Progenitor cell of endocrine pancreas (in vitro differentiated cells): Measurements from ENCODE around the gene BTNL3. TPM values are rescaled to one million over a fixed set of nuclear protein-coding genes. Genes with fewer than 3 reads are reported as not detected.

Source experiments
- DNase-seq: peaks from one replicate; pipeline ENCODE4 v3.0.0; 2021; ENCODE audit warnings: low spot score; ENCODE audit not compliant: unreplicated experiment
- H3K27ac Mint-ChIP-seq: 2 replicates; pipeline ENCODE4 v1.8.0; 2021; ENCODE audit warnings: mild to moderate bottlenecking, moderate library complexity, mixed read lengths
- H3K27me3 Mint-ChIP-seq: 2 replicates; pipeline ENCODE4 v1.8.0; 2021; ENCODE audit warnings: mixed read lengths
- H3K36me3 Mint-ChIP-seq: 2 replicates; pipeline ENCODE4 v1.8.0; 2022; ENCODE audit warnings: mixed read lengths; ENCODE audit not compliant: insufficient read depth
- H3K4me1 Mint-ChIP-seq: 2 replicates; pipeline ENCODE4 v1.8.0; 2021; ENCODE audit warnings: low read depth, mixed read lengths
- H3K4me3 Mint-ChIP-seq: 2 replicates; pipeline ENCODE4 v1.8.0; 2021; ENCODE audit warnings: low read depth, mild to moderate bottlenecking, moderate library complexity, mixed read lengths
- H3K9me3 Mint-ChIP-seq: 2 replicates; pipeline ENCODE4 v1.8.0; 2021; ENCODE audit warnings: low read depth, mixed read lengths
- CTCF ChIP-seq: fragments of 200-600 bp; sonication (generic); IDR thresholded peaks from one replicate; pipeline ENCODE4 v1.5.0; 2021; ENCODE audit warnings: antibody characterized with exemption, mild to moderate bottlenecking; ENCODE audit not compliant: unreplicated experiment
- total RNA-seq: library from RNA; stranded (reverse); gene quantifications from 2 replicates; pipeline ENCODE4 v1.2.1, GENCODE V29; 2021

BTNL3 gene
- total RNA-seq, 1 donor from 2014 or later = not detected

- Mint-ChIP-seq H3K9me3 (no peaks in the 10 kb centered on the region), H3K27me3 (peaks cover 55% of the 10 kb centered on the region), H3K4me3 (no peak overlapping the region), H3K4me1 (no peaks in the 10 kb centered on the region), H3K27ac (no peak overlapping the region), H3K36me3 (no peaks in the 10 kb centered on the region)
- no peak for TF ChIP-seq CTCF
- DNase-seq = no peak
These were observed 51.9 kb downstream of the BTNL3 start for GRCh38 chr5:181040631-181040945.

GRCh38 chr5:181041043-181041442 lies 52.4 kb downstream of the BTNL3 start:
- Mint-ChIP-seq H3K9me3 (no peaks in the 10 kb centered on the region), H3K4me1 (no peaks in the 10 kb centered on the region), H3K27me3 (peaks cover 51% of the 10 kb centered on the region), H3K27ac (no peak overlapping the region), H3K36me3 (no peaks in the 10 kb centered on the region), H3K4me3 (no peak overlapping the region)
- no peak for DNase-seq
- TF ChIP-seq CTCF = no peak

DNA sequence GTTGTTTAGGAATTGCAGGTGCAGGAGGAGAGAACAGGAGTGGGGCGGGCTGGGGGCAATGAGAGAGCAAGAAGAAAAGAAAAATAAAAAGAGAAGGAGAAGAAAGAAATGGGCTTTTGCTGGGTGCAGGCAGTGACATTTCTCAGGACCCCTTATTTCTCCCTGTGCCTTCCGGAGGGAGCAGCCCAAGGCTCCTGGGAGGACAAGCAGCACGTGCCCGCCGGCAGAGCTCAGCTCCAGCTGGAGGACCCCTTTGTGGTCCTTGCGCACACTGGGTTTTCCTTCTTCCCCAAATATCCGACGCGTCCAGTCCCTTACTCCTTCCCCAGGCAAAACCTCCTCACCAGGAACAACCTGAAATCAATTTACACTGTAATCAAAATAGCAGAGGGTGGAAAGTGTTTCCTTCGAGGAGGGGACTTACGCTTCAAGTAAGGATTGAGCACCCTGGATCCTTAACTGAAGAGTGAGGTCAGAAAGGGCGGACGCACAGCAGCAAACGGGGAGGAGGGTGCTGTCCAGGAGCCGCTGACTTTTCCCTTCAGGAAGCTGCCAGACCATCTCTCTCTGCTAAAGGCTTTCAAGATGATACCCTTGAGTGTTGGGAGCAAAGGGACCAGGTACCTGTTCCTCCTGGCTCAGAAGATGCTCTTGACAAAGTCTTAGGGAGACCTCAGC lies 53.5 kb downstream of the BTNL3 start:
- DNase-seq = no peak
- H3K4me1 Mint-ChIP-seq = no peaks in the 10 kb centered on the region
- H3K27ac Mint-ChIP-seq = no peak overlapping the region
- no peaks in the 10 kb centered on the region for H3K9me3 Mint-ChIP-seq
- H3K36me3 Mint-ChIP-seq = no peaks in the 10 kb centered on the region
- H3K4me3 Mint-ChIP-seq = no peak overlapping the region
- TF ChIP-seq CTCF = no peak
- H3K27me3 Mint-ChIP-seq = peaks cover 43% of the 10 kb centered on the region

DNA sequence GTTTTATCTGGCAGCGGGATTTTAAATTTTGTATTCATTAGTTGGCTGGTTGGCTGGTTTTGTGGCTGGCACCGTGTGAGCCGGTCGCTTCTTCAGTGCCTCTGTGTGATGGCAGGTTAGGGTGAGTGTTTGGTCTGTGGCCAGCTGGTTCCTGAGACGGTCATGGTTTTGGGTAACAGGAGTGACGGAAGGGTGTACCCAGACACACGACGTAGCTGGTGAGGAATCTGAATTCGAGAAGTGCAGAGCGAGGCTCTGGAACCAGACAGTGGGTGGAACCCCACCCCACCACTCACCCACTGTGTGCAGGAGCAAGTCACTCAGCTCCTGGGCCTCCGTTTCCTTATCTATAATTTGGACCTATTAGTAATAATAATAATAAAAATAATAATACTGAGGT lies 54.1 kb downstream of the BTNL3 start:
- no peak overlapping the region for H3K4me3 Mint-ChIP-seq
- no peak overlapping the region for H3K27ac Mint-ChIP-seq
- no peak for DNase-seq
- H3K36me3 Mint-ChIP-seq = no peaks in the 10 kb centered on the region
- TF ChIP-seq CTCF = no peak
- H3K27me3 Mint-ChIP-seq = peaks cover 47% of the 10 kb centered on the region
- H3K4me1 Mint-ChIP-seq = no peaks in the 10 kb centered on the region
- H3K9me3 Mint-ChIP-seq = no peaks in the 10 kb centered on the region

DNA sequence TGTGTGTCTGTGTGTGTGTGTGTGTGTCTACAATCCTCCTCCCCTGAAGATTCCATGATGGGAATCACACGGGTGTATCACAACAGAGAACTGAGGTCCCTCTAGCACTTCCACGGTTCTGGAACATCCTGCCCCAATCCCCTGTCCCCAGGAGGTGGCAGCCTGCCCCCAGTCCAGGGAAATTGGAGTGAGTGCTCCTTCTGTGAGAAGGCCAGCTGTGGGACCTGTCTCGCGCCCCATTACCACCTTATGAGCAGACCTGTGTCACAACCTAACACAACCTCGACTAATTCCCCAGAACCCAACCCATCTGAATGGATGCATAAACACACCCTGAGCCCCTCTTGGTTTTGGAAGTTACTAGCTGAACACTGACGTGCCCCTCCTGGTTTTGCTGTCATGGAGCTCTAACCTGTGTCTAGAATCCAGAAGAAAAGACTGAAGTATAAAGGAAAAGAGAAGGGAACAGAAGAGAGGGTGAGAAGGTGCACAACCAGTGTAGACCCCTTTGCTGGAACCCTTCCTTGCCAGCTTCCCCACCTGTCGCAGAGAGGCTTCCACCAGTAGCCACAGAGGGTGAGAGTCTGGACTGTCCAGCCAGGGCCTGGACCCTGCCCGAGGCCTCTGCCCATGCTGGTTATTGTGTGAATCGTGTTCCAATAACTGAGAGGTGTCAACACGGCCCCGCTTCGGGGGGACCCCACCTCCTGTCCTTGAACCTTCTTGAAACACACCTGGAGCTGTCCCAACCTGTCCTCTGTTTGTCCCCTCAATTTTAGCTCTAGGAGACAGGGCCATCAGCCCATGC lies 54.8 kb downstream of the BTNL3 start:
- Mint-ChIP-seq H3K4me3 (no peak overlapping the region), H3K27me3 (peaks cover 46% of the 10 kb centered on the region), H3K27ac (no peak overlapping the region), H3K9me3 (no peaks in the 10 kb centered on the region), H3K4me1 (no peaks in the 10 kb centered on the region), H3K36me3 (no peaks in the 10 kb centered on the region)
- TF ChIP-seq CTCF = no peak
- DNase-seq = no peak
